ENCODE results near the gene NCK2. TPM values are rescaled to one million over a fixed set of nuclear protein-coding genes. Genes with fewer than 3 reads are reported as not detected.

NCK2 gene
- total and polyA plus RNA-seq, 10 of the 15 experiments (the other 5 are each of a cell fraction or from before 2014, with no cell fraction given): 1.2 to 30.9 (median 14.1) TPM

DNA sequence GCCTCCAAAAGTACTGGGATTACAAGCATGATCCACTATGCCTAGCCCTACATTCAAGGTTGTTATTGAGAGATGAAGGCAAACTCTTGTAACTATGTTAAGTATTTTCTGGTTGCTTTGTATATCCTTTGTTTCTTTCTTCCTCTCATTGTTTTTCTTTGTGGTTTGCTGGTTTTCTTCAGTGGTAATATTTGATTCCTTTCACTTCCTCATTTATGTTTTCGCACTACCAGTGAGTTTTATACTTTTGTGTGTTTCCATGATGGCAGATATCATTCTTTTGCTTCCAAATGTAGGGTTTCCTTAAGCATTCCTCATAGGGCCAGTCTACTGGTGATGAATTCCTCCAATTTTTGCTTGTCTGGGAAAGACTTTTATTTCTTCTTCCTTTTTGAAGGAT, 90.2 kb downstream of the NCK2 start (continued):
- TF ChIP-seq, protein P1, sequence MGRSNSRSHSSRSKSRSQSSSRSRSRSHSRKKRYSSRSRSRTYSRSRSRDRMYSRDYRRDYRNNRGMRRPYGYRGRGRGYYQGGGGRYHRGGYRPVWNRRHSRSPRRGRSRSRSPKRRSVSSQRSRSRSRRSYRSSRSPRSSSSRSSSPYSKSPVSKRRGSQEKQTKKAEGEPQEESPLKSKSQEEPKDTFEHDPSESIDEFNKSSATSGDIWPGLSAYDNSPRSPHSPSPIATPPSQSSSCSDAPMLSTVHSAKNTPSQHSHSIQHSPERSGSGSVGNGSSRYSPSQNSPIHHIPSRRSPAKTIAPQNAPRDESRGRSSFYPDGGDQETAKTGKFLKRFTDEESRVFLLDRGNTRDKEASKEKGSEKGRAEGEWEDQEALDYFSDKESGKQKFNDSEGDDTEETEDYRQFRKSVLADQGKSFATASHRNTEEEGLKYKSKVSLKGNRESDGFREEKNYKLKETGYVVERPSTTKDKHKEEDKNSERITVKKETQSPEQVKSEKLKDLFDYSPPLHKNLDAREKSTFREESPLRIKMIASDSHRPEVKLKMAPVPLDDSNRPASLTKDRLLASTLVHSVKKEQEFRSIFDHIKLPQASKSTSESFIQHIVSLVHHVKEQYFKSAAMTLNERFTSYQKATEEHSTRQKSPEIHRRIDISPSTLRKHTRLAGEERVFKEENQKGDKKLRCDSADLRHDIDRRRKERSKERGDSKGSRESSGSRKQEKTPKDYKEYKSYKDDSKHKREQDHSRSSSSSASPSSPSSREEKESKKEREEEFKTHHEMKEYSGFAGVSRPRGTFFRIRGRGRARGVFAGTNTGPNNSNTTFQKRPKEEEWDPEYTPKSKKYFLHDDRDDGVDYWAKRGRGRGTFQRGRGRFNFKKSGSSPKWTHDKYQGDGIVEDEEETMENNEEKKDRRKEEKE (IDR thresholded peaks at IDR 0.05): no peak
- TF ChIP-seq, protein P2, sequence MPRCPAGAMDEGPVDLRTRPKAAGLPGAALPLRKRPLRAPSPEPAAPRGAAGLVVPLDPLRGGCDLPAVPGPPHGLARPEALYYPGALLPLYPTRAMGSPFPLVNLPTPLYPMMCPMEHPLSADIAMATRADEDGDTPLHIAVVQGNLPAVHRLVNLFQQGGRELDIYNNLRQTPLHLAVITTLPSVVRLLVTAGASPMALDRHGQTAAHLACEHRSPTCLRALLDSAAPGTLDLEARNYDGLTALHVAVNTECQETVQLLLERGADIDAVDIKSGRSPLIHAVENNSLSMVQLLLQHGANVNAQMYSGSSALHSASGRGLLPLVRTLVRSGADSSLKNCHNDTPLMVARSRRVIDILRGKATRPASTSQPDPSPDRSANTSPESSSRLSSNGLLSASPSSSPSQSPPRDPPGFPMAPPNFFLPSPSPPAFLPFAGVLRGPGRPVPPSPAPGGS (IDR thresholded peaks at IDR 0.05; ENCODE audit: borderline replicate concordance, insufficient read depth, low read depth, low read length, poor library complexity, severe bottlenecking): no peak
- TF ChIP-seq MYC (IDR thresholded peaks at IDR 0.05; ENCODE audit: insufficient read depth, insufficient read length, insufficient replicate concordance, low read length, severe bottlenecking) (no peak), ATF7 (IDR thresholded peaks at IDR 0.05; ENCODE audit: low read depth) (peak; percentile 65), TBL1XR1 (IDR thresholded peaks at IDR 0.05; ENCODE audit: low read depth, low read length) (peak; percentile 62; the same call in 1 of the 2 replicates), TARDBP (IDR thresholded peaks at IDR 0.05; ENCODE audit: borderline replicate concordance) (no peak), SPI1 (IDR thresholded peaks at IDR 0.05; ENCODE audit: borderline replicate concordance, insufficient read depth, low read depth, low read length) (peak; percentile 97), DPF2 (IDR thresholded peaks at IDR 0.05) (peak; percentile 92), IKZF2 (IDR thresholded peaks at IDR 0.05) (peak; percentile 93 to 95), CEBPB (IDR thresholded peaks at IDR 0.05; ENCODE audit: borderline replicate concordance in 1 of 2, low read depth in 2 of 2, low read length in 2 of 2) (no peak), ZNF24 (IDR thresholded peaks at IDR 0.05) (peak; percentile 66), ZNF622 (IDR thresholded peaks at IDR 0.05) (no peak), ZNF384 (IDR thresholded peaks at IDR 0.05; ENCODE audit: borderline replicate concordance, low read depth, low read length) (no peak), IRF4 (IDR thresholded peaks at IDR 0.05; ENCODE audit: low read depth, low read length) (peak; percentile 73; the same call in 1 of the 2 replicates), RUNX3 (IDR thresholded peaks at IDR 0.05; ENCODE audit: low read length) (peak; percentile 99), EP300 (IDR thresholded peaks at IDR 0.05; ENCODE audit: borderline replicate concordance in 1 of 2, control insufficient read depth in 1 of 2, low read depth in 2 of 2, low read length in 2 of 2) (peak; percentile 86 to 91), RAD21 (IDR thresholded peaks at IDR 0.05; ENCODE audit: insufficient read depth, low read depth, low read length) (no peak), BMI1 (IDR thresholded peaks at IDR 0.05; ENCODE audit: borderline replicate concordance) (peak; percentile 68), RFX5 (IDR thresholded peaks at IDR 0.05; ENCODE audit: low read depth, low read length) (no peak), BACH1 (IDR thresholded peaks at IDR 0.05; ENCODE audit: borderline replicate concordance) (peak; percentile 69; the same call in 1 of the 2 replicates)
- TF ChIP-seq, protein P3, sequence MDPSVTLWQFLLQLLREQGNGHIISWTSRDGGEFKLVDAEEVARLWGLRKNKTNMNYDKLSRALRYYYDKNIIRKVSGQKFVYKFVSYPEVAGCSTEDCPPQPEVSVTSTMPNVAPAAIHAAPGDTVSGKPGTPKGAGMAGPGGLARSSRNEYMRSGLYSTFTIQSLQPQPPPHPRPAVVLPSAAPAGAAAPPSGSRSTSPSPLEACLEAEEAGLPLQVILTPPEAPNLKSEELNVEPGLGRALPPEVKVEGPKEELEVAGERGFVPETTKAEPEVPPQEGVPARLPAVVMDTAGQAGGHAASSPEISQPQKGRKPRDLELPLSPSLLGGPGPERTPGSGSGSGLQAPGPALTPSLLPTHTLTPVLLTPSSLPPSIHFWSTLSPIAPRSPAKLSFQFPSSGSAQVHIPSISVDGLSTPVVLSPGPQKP (IDR thresholded peaks at IDR 0.05; ENCODE audit: low read depth, low read length): no peak

Data from GM12878 (cell line).